ENCODE measurements around the gene TTBK2.

TTBK2 gene

GRCh38 chr15:42742149-42742548 is 178.4 kb downstream of the TTBK2 start:
- no peak for TF ChIP-seq CTCF (IDR thresholded peaks at IDR 0.05; ENCODE audit: insufficient read depth, low read length, poor library complexity, severe bottlenecking)
- Histone ChIP-seq H3K4me3 (replicated peaks; ENCODE audit: low read depth, low read length) (no peak overlapping the region), H3K36me3 (ENCODE audit: control insufficient read depth, insufficient read depth, low read length) (peaks cover 2% of the 10 kb centered on the region; the same call in 1 of the 2 replicates), H3K27me3 (replicated peaks; ENCODE audit: control insufficient read depth, insufficient read depth, low read length) (no peaks in the 10 kb centered on the region)
- no peak for DNase-seq (ENCODE audit: extremely low read depth, insufficient read length)

- no peak for TF ChIP-seq CTCF (IDR thresholded peaks at IDR 0.05; ENCODE audit: insufficient read depth, low read length, poor library complexity, severe bottlenecking)
- Histone ChIP-seq H3K4me3 (replicated peaks; ENCODE audit: low read depth, low read length) (no peak overlapping the region), H3K27me3 (replicated peaks; ENCODE audit: control insufficient read depth, insufficient read depth, low read length) (no peaks in the 10 kb centered on the region), H3K36me3 (ENCODE audit: control insufficient read depth, insufficient read depth, low read length) (peaks cover 2% of the 10 kb centered on the region; the same call in 1 of the 2 replicates)
- no peak for DNase-seq (ENCODE audit: extremely low read depth, insufficient read length)
Measured at GRCh38 chr15:42741710-42742109, 178.9 kb downstream of the TTBK2 start.

GRCh38 chr15:42737529-42738328 is 182.8 kb downstream of the TTBK2 start:
- H3K36me3 ChIP-seq (ENCODE audit: control insufficient read depth, insufficient read depth, low read length), result peaks cover 3% of the 10 kb centered on the region; the same call in 1 of the 2 replicates
- peak overlapping the region; percentile 85 for H3K4me3 ChIP-seq (replicated peaks; ENCODE audit: low read depth, low read length)
- H3K27me3 ChIP-seq (replicated peaks; ENCODE audit: control insufficient read depth, insufficient read depth, low read length), result no peaks in the 10 kb centered on the region
- DNase-seq (ENCODE audit: extremely low read depth, insufficient read length), result no peak
- TF ChIP-seq CTCF (IDR thresholded peaks at IDR 0.05; ENCODE audit: insufficient read depth, low read length, poor library complexity, severe bottlenecking), result no peak

GRCh38 chr15:42736793-42737528 is 183.6 kb downstream of the TTBK2 start, which contains the start of gene CDAN1:
Gene CDAN1, minus strand, starts transcription at chr15:42737128. Its CDS starts 26 bp downstream, at chr15:42737102.
- Histone ChIP-seq H3K27me3 (replicated peaks; ENCODE audit: control insufficient read depth, insufficient read depth, low read length) (no peaks in the 10 kb centered on the region), H3K36me3 (ENCODE audit: control insufficient read depth, insufficient read depth, low read length) (peaks cover 7% of the 10 kb centered on the region), H3K4me3 (replicated peaks; ENCODE audit: low read depth, low read length) (peak within 1 kb of the TSS; percentile 85)
- peak; percentile 92 for DNase-seq (ENCODE audit: extremely low read depth, insufficient read length)
- TF ChIP-seq CTCF (IDR thresholded peaks at IDR 0.05; ENCODE audit: insufficient read depth, low read length, poor library complexity, severe bottlenecking), result no peak

- Histone ChIP-seq H3K4me3 (replicated peaks; ENCODE audit: low read depth, low read length) (peak overlapping the region; percentile 85), H3K27me3 (replicated peaks; ENCODE audit: control insufficient read depth, insufficient read depth, low read length) (no peaks in the 10 kb centered on the region), H3K36me3 (ENCODE audit: control insufficient read depth, insufficient read depth, low read length) (peaks cover 10% of the 10 kb centered on the region)
- no peak for TF ChIP-seq CTCF (IDR thresholded peaks at IDR 0.05; ENCODE audit: insufficient read depth, low read length, poor library complexity, severe bottlenecking)
- DNase-seq (ENCODE audit: extremely low read depth, insufficient read length), result peak; percentile 37
Measured at GRCh38 chr15:42736178-42736792, 184.3 kb downstream of the TTBK2 start.
